IPS-15b (cell line): ENCODE results near the gene DRAP1.
A peak's percentile ranks its signal among the peaks of the same experiment; 100 is the strongest.

Experiments used
- H3K27me3 ChIP-seq: one replicate; pipeline ENCODE4 v1.6.1; 2013; ENCODE audit warnings: low read length; ENCODE audit not compliant: control insufficient read depth, insufficient read depth
- H3K36me3 ChIP-seq: one replicate; pipeline ENCODE4 v1.6.1; 2013; ENCODE audit warnings: low read length; ENCODE audit not compliant: control insufficient read depth, insufficient read depth
- H3K4me1 ChIP-seq: one replicate; pipeline ENCODE4 v1.6.1; 2013; ENCODE audit warnings: mild to moderate bottlenecking, low read length; ENCODE audit not compliant: control insufficient read depth, insufficient read depth
- H3K4me3 ChIP-seq: one replicate; pipeline ENCODE4 v1.5.1; 2013; ENCODE audit warnings: low read depth, low read length
- H3K9ac ChIP-seq: one replicate; pipeline ENCODE4 v1.6.1; 2013; ENCODE audit warnings: low read depth, mild to moderate bottlenecking, low read length
- H3K9me3 ChIP-seq: one replicate; pipeline ENCODE4 v1.6.1; 2013; ENCODE audit warnings: mild to moderate bottlenecking, low read length; ENCODE audit not compliant: control insufficient read depth, insufficient read depth

DRAP1 gene

GRCh38 chr11:65882120-65883057 is 36.8 kb upstream of the DRAP1 start:
- Histone ChIP-seq H3K36me3 (peaks cover 38% of the 10 kb centered on the region), H3K4me3 (no peak overlapping the region), H3K9me3 (no peaks in the 10 kb centered on the region), H3K4me1 (no peaks in the 10 kb centered on the region), H3K9ac (no peak overlapping the region), H3K27me3 (no peaks in the 10 kb centered on the region)

GRCh38 chr11:65883058-65883761 is 36.0 kb upstream of the DRAP1 start:
- Histone ChIP-seq H3K27me3 (no peaks in the 10 kb centered on the region), H3K36me3 (peaks cover 38% of the 10 kb centered on the region), H3K9ac (no peak overlapping the region), H3K4me1 (no peaks in the 10 kb centered on the region), H3K4me3 (no peak overlapping the region), H3K9me3 (no peaks in the 10 kb centered on the region)

GRCh38 chr11:65883786-65884715 is 35.2 kb upstream of the DRAP1 start:
- Histone ChIP-seq H3K4me1 (peaks cover 1% of the 10 kb centered on the region), H3K36me3 (peaks cover 38% of the 10 kb centered on the region), H3K27me3 (peaks cover under 1% of the 10 kb centered on the region), H3K9ac (no peak overlapping the region), H3K9me3 (no peaks in the 10 kb centered on the region), H3K4me3 (no peak overlapping the region)

GRCh38 chr11:65884716-65885092 is 34.5 kb upstream of the DRAP1 start:
- Histone ChIP-seq H3K9ac (no peak overlapping the region), H3K36me3 (peaks cover 38% of the 10 kb centered on the region), H3K4me3 (no peak overlapping the region), H3K27me3 (peaks cover 6% of the 10 kb centered on the region), H3K4me1 (peaks cover 5% of the 10 kb centered on the region), H3K9me3 (no peaks in the 10 kb centered on the region)

- Histone ChIP-seq H3K9me3 (no peaks in the 10 kb centered on the region), H3K36me3 (peaks cover 38% of the 10 kb centered on the region), H3K4me3 (no peak overlapping the region), H3K9ac (no peak overlapping the region), H3K27me3 (peaks cover 12% of the 10 kb centered on the region), H3K4me1 (peaks cover 7% of the 10 kb centered on the region)
Measured at GRCh38 chr11:65885231-65885630, 34.0 kb upstream of the DRAP1 start.

GRCh38 chr11:65885808-65886536 is 33.3 kb upstream of the DRAP1 start:
- no peaks in the 10 kb centered on the region for H3K9me3 ChIP-seq
- no peak overlapping the region for H3K4me3 ChIP-seq
- H3K4me1 ChIP-seq, result peaks cover 7% of the 10 kb centered on the region
- peaks cover 38% of the 10 kb centered on the region for H3K36me3 ChIP-seq
- peaks cover 12% of the 10 kb centered on the region for H3K27me3 ChIP-seq
- no peak overlapping the region for H3K9ac ChIP-seq

- Histone ChIP-seq H3K27me3 (peaks cover 19% of the 10 kb centered on the region), H3K4me3 (peak overlapping the region; percentile 96), H3K36me3 (peaks cover 34% of the 10 kb centered on the region), H3K9ac (peak overlapping the region; percentile 76), H3K4me1 (peaks cover 9% of the 10 kb centered on the region), H3K9me3 (no peaks in the 10 kb centered on the region)
Measured at GRCh38 chr11:65886826-65887722, 32.2 kb upstream of the DRAP1 start.

- Histone ChIP-seq H3K27me3 (peaks cover 19% of the 10 kb centered on the region), H3K9me3 (no peaks in the 10 kb centered on the region), H3K36me3 (peaks cover 27% of the 10 kb centered on the region), H3K4me3 (peak overlapping the region; percentile 96), H3K4me1 (peaks cover 10% of the 10 kb centered on the region), H3K9ac (peak overlapping the region; percentile 76)
Measured at GRCh38 chr11:65887723-65888162, 31.5 kb upstream of the DRAP1 start.

- no peaks in the 10 kb centered on the region for H3K9me3 ChIP-seq
- peak within 1 kb of the TSS; percentile 76 for H3K9ac ChIP-seq
- peaks cover 10% of the 10 kb centered on the region for H3K4me1 ChIP-seq
- H3K27me3 ChIP-seq, result peaks cover 19% of the 10 kb centered on the region
- H3K4me3 ChIP-seq, result peak within 1 kb of the TSS; percentile 96
- H3K36me3 ChIP-seq, result peaks cover 22% of the 10 kb centered on the region
Measured at GRCh38 chr11:65888163-65888814, 30.9 kb upstream of the DRAP1 start, which contains the start of gene FIBP. FIBP (minus strand) TSS chr11:65888471; CDS start chr11:65888418, 53 bp downstream.
